KMS-11 (cell line): ENCODE data around the gene C17orf114.

Experiments used
- H2AFZ ChIP-seq: fragments of 200-600 bp; sonication (generic); 2 replicates; pipeline ENCODE4 v1.6.1; 2016; ENCODE audit warnings: antibody characterized with exemption, mixed run types, low read depth
- H3K27ac ChIP-seq: fragments of 200-600 bp; sonication (generic); 2 replicates; pipeline ENCODE4 v1.6.1; 2016; ENCODE audit warnings: mild to moderate bottlenecking, mixed run types
- H3K27me3 ChIP-seq: fragments of 200-600 bp; sonication (generic); 2 replicates; pipeline ENCODE4 v1.6.1; 2017; ENCODE audit warnings: mild to moderate bottlenecking, low read depth, mixed run types, moderate library complexity; ENCODE audit not compliant: insufficient read depth
- H3K36me3 ChIP-seq: fragments of 200-600 bp; sonication (generic); 2 replicates; pipeline ENCODE4 v1.6.1; 2017; ENCODE audit warnings: mild to moderate bottlenecking, mixed run types; ENCODE audit not compliant: insufficient read depth
- H3K4me1 ChIP-seq: fragments of 200-600 bp; sonication (generic); 2 replicates; pipeline ENCODE4 v1.6.1; 2016; ENCODE audit warnings: mild to moderate bottlenecking, low read depth, mixed run types; ENCODE audit not compliant: poor library complexity, severe bottlenecking
- H3K4me2 ChIP-seq: fragments of 200-600 bp; sonication (generic); 2 replicates; pipeline ENCODE4 v1.7.0; 2016; ENCODE audit warnings: mild to moderate bottlenecking, mixed run types
- H3K4me3 ChIP-seq: fragments of 200-600 bp; sonication (generic); IDR thresholded peaks from 2 replicates; pipeline ENCODE4 v1.6.1; 2017; ENCODE audit warnings: low read depth, low read length, mixed read lengths; ENCODE audit not compliant: insufficient read depth
- H3K79me2 ChIP-seq: fragments of 200-600 bp; sonication (generic); 2 replicates; pipeline ENCODE4 v1.6.1; 2016; ENCODE audit warnings: low read depth, mixed run types; ENCODE audit not compliant: insufficient read depth
- H3K9ac ChIP-seq: fragments of 200-600 bp; sonication (generic); 2 replicates; pipeline ENCODE4 v1.6.1; 2016; ENCODE audit warnings: mild to moderate bottlenecking, mixed run types
- H4K20me1 ChIP-seq: fragments of 200-600 bp; sonication (generic); 2 replicates; pipeline ENCODE4 v1.6.1; 2016; ENCODE audit warnings: mild to moderate bottlenecking, mixed run types; ENCODE audit not compliant: insufficient read depth
- CTCF ChIP-seq: fragments of 200-600 bp; sonication (generic); conservative IDR thresholded peaks from 2 replicates; pipeline ENCODE4 v1.6.1; 2017; ENCODE audit warnings: low read depth, mild to moderate bottlenecking, antibody characterized with exemption, low read length, moderate library complexity, mixed read lengths

C17orf114 gene

GRCh38 chr17:4837471-4838308 lies 35.6 kb upstream of the C17orf114 start:
- H3K9ac ChIP-seq, result no peak overlapping the region
- H3K36me3 ChIP-seq, result no peaks in the 10 kb centered on the region
- no peak overlapping the region for H2AFZ ChIP-seq
- H4K20me1 ChIP-seq, result no peaks in the 10 kb centered on the region
- no peak overlapping the region for H3K27ac ChIP-seq
- H3K27me3 ChIP-seq, result no peaks in the 10 kb centered on the region
- H3K4me1 ChIP-seq, result peaks cover 7% of the 10 kb centered on the region
- H3K4me3 ChIP-seq, result no peak overlapping the region
- H3K79me2 ChIP-seq, result no peaks in the 10 kb centered on the region
- H3K4me2 ChIP-seq, result no peak overlapping the region
- TF ChIP-seq CTCF, result no peak

- Histone ChIP-seq H2AFZ (no peak overlapping the region), H3K27ac (no peak overlapping the region), H4K20me1 (no peaks in the 10 kb centered on the region), H3K4me2 (no peak overlapping the region), H3K4me1 (peaks cover 7% of the 10 kb centered on the region), H3K9ac (no peak overlapping the region), H3K36me3 (no peaks in the 10 kb centered on the region), H3K79me2 (no peaks in the 10 kb centered on the region), H3K27me3 (no peaks in the 10 kb centered on the region), H3K4me3 (no peak overlapping the region)
- no peak for TF ChIP-seq CTCF
Measured at GRCh38 chr17:4836221-4836620, 34.1 kb upstream of the C17orf114 start.

- H3K36me3 ChIP-seq, result no peaks in the 10 kb centered on the region
- H3K27me3 ChIP-seq, result no peaks in the 10 kb centered on the region
- H3K9ac ChIP-seq, result no peak overlapping the region
- no peak overlapping the region for H3K27ac ChIP-seq
- H3K4me1 ChIP-seq, result peaks cover 7% of the 10 kb centered on the region
- H3K4me3 ChIP-seq, result no peak overlapping the region
- H3K4me2 ChIP-seq, result no peak overlapping the region
- no peaks in the 10 kb centered on the region for H4K20me1 ChIP-seq
- no peak for TF ChIP-seq CTCF
- H2AFZ ChIP-seq, result no peak overlapping the region
- no peaks in the 10 kb centered on the region for H3K79me2 ChIP-seq
Measured at GRCh38 chr17:4834681-4835020, 32.5 kb upstream of the C17orf114 start.

- no peak overlapping the region for H2AFZ ChIP-seq
- no peaks in the 10 kb centered on the region for H3K36me3 ChIP-seq
- no peak overlapping the region for H3K27ac ChIP-seq
- H3K9ac ChIP-seq, result peak overlapping the region; percentile 25; the same call in 1 of the 2 replicates
- TF ChIP-seq CTCF, result no peak
- H4K20me1 ChIP-seq, result no peaks in the 10 kb centered on the region
- H3K4me1 ChIP-seq, result peaks cover 7% of the 10 kb centered on the region
- H3K27me3 ChIP-seq, result no peaks in the 10 kb centered on the region
- H3K4me3 ChIP-seq, result no peak overlapping the region
- H3K4me2 ChIP-seq, result peak overlapping the region; percentile 33; the same call in 1 of the 2 replicates
- H3K79me2 ChIP-seq, result no peaks in the 10 kb centered on the region
Measured at GRCh38 chr17:4833941-4834680, 32.0 kb upstream of the C17orf114 start.
